Activated T-cell treated with anti-CD3 and anti-CD28 coated beads for 24 hours (primary cell): ENCODE data around the gene PDIA2.

Experiments
- DNase-seq: peaks from one replicate; pipeline ENCODE4 v3.0.0-alpha.2; 2020; ENCODE audit warnings: low read depth

PDIA2 gene

GRCh38 chr16:280991-281659, 1.8 kb upstream of the PDIA2 start:
- DNase-seq: no peak

GRCh38 chr16:281660-282255, 1.2 kb upstream of the PDIA2 start:
- no peak for DNase-seq

GRCh38 chr16:282491-282890, 473 bp upstream of the PDIA2 start:
- no peak for DNase-seq

- no peak for DNase-seq
These were observed 1.5 kb downstream of the PDIA2 start for GRCh38 chr16:284204-285120.

GRCh38 chr16:285146-286055, 2.4 kb downstream of the PDIA2 start:
- no peak for DNase-seq

- DNase-seq: no peak
These were observed 3.7 kb downstream of the PDIA2 start for GRCh38 chr16:286491-287297.

GRCh38 chr16:287298-287811, 4.4 kb downstream of the PDIA2 start:
- DNase-seq: no peak

- DNase-seq: no peak
These were observed 5.3 kb downstream of the PDIA2 start for GRCh38 chr16:287981-288920.

- DNase-seq: no peak
These were observed 6.5 kb downstream of the PDIA2 start for GRCh38 chr16:289395-289997.

GRCh38 chr16:290015-290680, 7.2 kb downstream of the PDIA2 start:
- no peak for DNase-seq

- DNase-seq: no peak
These were observed 7.9 kb downstream of the PDIA2 start for GRCh38 chr16:290681-291405.

- DNase-seq: no peak
These were observed 8.6 kb downstream of the PDIA2 start for GRCh38 chr16:291539-291938.

GRCh38 chr16:293043-293775, 10.2 kb downstream of the PDIA2 start:
- DNase-seq: no peak

- no peak for DNase-seq
These were observed 13.3 kb downstream of the PDIA2 start for GRCh38 chr16:296276-296675.

GRCh38 chr16:296806-297510, 14.0 kb downstream of the PDIA2 start:
- DNase-seq: no peak

- no peak for DNase-seq
These were observed 14.9 kb downstream of the PDIA2 start for GRCh38 chr16:297832-298231.

GRCh38 chr16:301235-301634, 18.3 kb downstream of the PDIA2 start:
- DNase-seq: no peak
